OCI-LY1 (cell line): Measurements from ENCODE around the gene SEC24B.
"Not testable (repeated sequence)": the region's sequence is repeated elsewhere in the genome, so short reads cannot be mapped to it uniquely, and the experiment has no call there.

Experiments used
- CTCF ChIP-seq: fragments of 200-600 bp; sonication (generic), shearing (Covaris generic); IDR thresholded peaks from 2 replicates; pipeline ENCODE4 v1.5.1; 2017; ENCODE audit warnings: mild to moderate bottlenecking, antibody characterized with exemption, low read length, moderate library complexity, mixed read lengths
- EZH2 ChIP-seq: fragments of 200-600 bp; sonication (generic), shearing (Covaris generic); IDR thresholded peaks from 2 replicates; pipeline ENCODE4 v1.8.0; 2017; ENCODE audit warnings: borderline replicate concordance, mixed run types, mild to moderate bottlenecking, antibody characterized with exemption, low read length, moderate library complexity, mixed read lengths

GRCh38 chr4:109513368-109513767, 79.8 kb downstream of the SEC24B start:
- not testable (repeated sequence) for TF ChIP-seq EZH2, CTCF
